Esophagus muscularis mucosa (tissue), 4 donors: ENCODE results near the gene NDUFC2. TPM values are rescaled to one million over a fixed set of nuclear protein-coding genes. Genes with fewer than 3 reads are reported as not detected.
A peak's percentile ranks its signal among the peaks of the same experiment; 100 is the strongest.

Experiments
- DNase-seq: peaks from one replicate; pipeline ENCODE4 v3.0.0-alpha.2; 2017; ENCODE audit errors: extremely low spot score
- H3K27ac ChIP-seq, 4 donors: fragments of 200-600 bp; sonication (generic); replicated peaks in 1 of 4; 1 replicate in 3 of 4; 2 replicates in 1 of 4; pipeline ENCODE4 v1.5.1; 2016 to 2019; ENCODE audit warnings: mild to moderate bottlenecking in 1 of 4
- H3K27me3 ChIP-seq, 4 donors: fragments of 200-600 bp; sonication (generic); one replicate each; pipeline versions ENCODE4 v1.5.1 to v1.6.0; 2016 to 2019
- H3K36me3 ChIP-seq, 4 donors: fragments of 200-600 bp; sonication (generic); one replicate each; pipeline ENCODE4 v1.5.1; 2016 to 2019
- H3K4me1 ChIP-seq, 4 donors: fragments of 200-600 bp; sonication (generic); one replicate each; pipeline ENCODE4 v1.5.1; 2016 to 2019
- H3K4me3 ChIP-seq, 4 donors: fragments of 200-600 bp; sonication (generic); 1 replicate in 2 of 4; 2 replicates in 2 of 4; pipeline ENCODE4 v1.5.1; 2016 to 2019; ENCODE audit warnings: mild to moderate bottlenecking in 4 of 4, moderate library complexity in 1 of 4
- H3K9me3 ChIP-seq, 4 donors: fragments of 200-600 bp; sonication (generic); 1 replicate in 3 of 4; 2 replicates in 1 of 4; pipeline ENCODE4 v1.5.1; 2016 to 2019
- EP300 ChIP-seq: sonication (generic); formaldehyde crosslinking; IDR thresholded peaks from one replicate; pipeline ENCODE4 v1.6.1; 2017; ENCODE audit warnings: antibody characterized with exemption
- POLR2A ChIP-seq: fragments of 450-650 bp; IDR thresholded peaks from one replicate; pipeline ENCODE4 v1.6.1; 2017; ENCODE audit warnings: antibody characterized with exemption, moderate library complexity, mild to moderate bottlenecking, low read depth
- POLR2AphosphoS5 ChIP-seq, 2 donors: sonication (generic); formaldehyde crosslinking; IDR thresholded peaks; one replicate each; pipeline ENCODE4 v1.6.1; 2017; ENCODE audit warnings: antibody characterized with exemption in 2 of 2
- WGBS: methylation state at CpG from one replicate; pipeline ENCODE4 v1.1.5; 2018; 5-methylcytosine and 5-hydroxymethylcytosine counted together
- intact Hi-C: fragments of 100-400 bp; cut with DNase I; formaldehyde crosslinking; loops from one replicate; pipeline ENCODE4 v1.15.1; 2023
- total RNA-seq, 4 donors: library from RNA; depleted of rRNA; stranded (reverse); fragments of >200 nt; gene quantifications; one replicate each; pipeline versions ENCODE4 v1.1.0 to v1.2.1, GENCODE V29; 2016
- TF ChIP-seq, protein P1 (sequence below), 3 experiments: fragments of 200-600 bp in 2 of 3; fragments of 450-650 bp in 1 of 3; sonication (generic) in 2 of 3; IDR thresholded peaks; one replicate each; pipeline ENCODE4 v1.5.1; 2017 to 2019; ENCODE audit warnings: antibody characterized with exemption in 3 of 3, mild to moderate bottlenecking in 2 of 3, moderate library complexity in 1 of 3

NDUFC2 gene
- total RNA-seq = 100 to 1,000 TPM in 2 of 4 donors, 10 to 100 TPM in 2; 65.1 to 116 (median 91.1) TPM

DNA sequence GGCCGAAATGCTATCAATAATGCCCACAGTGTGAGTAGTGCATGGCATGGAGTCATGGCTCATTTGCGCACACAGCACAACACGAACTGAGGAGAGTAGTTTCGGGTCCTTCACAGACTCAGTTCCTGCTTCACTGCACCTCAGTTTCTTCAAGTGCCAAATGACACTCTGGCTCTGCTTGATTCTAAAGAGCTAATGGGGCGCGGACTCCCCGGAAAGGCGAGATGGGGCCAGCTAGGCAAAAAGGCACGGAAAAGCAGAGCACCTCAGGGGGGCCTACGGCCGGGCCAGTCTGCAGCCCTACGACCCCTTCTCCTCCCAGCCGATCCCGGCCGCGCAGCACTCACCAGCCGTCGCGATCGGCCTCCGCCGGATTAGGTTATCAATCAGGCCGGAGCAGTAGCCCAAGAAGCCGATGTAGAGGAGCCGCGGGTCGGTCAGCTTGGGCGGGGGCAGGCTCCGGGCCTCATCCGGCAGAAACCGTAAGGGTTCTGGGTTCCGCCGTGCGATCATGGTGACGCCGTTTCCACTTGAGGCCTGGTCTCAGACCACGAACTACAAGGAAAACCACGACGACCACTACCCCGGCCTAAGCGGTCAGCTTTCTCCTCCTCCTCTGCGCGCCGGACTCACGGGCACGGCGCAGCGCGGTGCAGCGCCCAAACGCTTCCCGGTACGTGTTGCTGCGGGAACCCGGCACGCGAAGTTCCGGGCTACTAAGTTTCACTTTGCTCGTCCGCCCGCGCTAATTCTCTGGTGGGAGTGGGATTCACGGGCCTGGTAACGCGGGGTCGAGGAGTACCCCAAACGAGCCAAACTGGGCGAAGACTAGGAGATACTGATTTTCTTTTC, at the start of gene NDUFC2:
Gene NDUFC2 (minus strand): TSS at position 631 of the 852 bp plus-strand sequence. CDS start 118 bp downstream, at position 513.
- intact Hi-C loops = no loop called here
- Histone ChIP-seq H3K27ac (peak within 1 kb of the TSS; percentile 84 to 91 (median 87)), H3K27me3 (no peaks in the 10 kb centered on the region), H3K9me3 (no peaks in the 10 kb centered on the region), H3K4me3 (peak within 1 kb of the TSS; percentile 76 to 99 (median 94)), H3K36me3 (no peaks in the 10 kb centered on the region), H3K4me1 (peaks cover 44 to 53% (median 46%) of the 10 kb centered on the region in 4 donors)
- WGBS = 1% methylated on average over 64 of the region's 68 CpGs
- TF ChIP-seq EP300 (no peak), POLR2A (no peak), POLR2AphosphoS5 (IDR thresholded peaks at IDR 0.05) (peak; percentile 84 to 88)
- TF ChIP-seq, protein P1, sequence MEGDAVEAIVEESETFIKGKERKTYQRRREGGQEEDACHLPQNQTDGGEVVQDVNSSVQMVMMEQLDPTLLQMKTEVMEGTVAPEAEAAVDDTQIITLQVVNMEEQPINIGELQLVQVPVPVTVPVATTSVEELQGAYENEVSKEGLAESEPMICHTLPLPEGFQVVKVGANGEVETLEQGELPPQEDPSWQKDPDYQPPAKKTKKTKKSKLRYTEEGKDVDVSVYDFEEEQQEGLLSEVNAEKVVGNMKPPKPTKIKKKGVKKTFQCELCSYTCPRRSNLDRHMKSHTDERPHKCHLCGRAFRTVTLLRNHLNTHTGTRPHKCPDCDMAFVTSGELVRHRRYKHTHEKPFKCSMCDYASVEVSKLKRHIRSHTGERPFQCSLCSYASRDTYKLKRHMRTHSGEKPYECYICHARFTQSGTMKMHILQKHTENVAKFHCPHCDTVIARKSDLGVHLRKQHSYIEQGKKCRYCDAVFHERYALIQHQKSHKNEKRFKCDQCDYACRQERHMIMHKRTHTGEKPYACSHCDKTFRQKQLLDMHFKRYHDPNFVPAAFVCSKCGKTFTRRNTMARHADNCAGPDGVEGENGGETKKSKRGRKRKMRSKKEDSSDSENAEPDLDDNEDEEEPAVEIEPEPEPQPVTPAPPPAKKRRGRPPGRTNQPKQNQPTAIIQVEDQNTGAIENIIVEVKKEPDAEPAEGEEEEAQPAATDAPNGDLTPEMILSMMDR (IDR thresholded peaks at IDR 0.05) = peak in 1 of 3 experiments; percentile 27
- peak; percentile 94 for DNase-seq

DNA sequence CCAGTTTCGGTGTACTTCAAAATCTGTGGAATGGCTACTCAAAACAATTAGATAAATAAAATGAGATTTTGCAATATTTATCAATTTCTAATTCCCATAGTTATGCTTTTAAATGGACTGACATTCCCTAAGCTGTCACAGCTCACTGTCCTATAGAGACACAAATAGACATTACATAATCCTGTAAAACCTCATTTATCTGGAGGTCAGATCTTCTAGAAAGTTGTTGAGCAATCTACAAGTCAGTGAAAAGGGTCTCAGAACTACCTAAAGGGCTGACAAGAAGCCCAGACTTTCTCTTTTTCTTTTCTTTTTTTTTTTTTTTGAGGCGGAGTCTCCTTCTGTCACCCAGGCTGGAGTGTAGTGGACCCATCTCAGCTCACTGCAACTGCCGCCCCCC, 47.7 kb upstream of the NDUFC2 start:
- TF ChIP-seq, protein P1 (IDR thresholded peaks at IDR 0.05) = no peak
- TF ChIP-seq POLR2A = no peak
- no peak for TF ChIP-seq EP300
- TF ChIP-seq POLR2AphosphoS5 (IDR thresholded peaks at IDR 0.05) = no peak
- no peak for DNase-seq
- intact Hi-C loops = no loop called here
- H3K27me3 ChIP-seq = no peaks in the 10 kb centered on the region
- WGBS = 96% methylated on average over 3 of the region's 3 CpGs
- H3K4me1 ChIP-seq = no peaks in the 10 kb centered on the region
- H3K36me3 ChIP-seq = peaks cover 0 to 13% (median 11%) of the 10 kb centered on the region in 4 donors
- no peaks in the 10 kb centered on the region for H3K9me3 ChIP-seq
- no peak overlapping the region for H3K27ac ChIP-seq
- H3K4me3 ChIP-seq = no peak overlapping the region

DNA sequence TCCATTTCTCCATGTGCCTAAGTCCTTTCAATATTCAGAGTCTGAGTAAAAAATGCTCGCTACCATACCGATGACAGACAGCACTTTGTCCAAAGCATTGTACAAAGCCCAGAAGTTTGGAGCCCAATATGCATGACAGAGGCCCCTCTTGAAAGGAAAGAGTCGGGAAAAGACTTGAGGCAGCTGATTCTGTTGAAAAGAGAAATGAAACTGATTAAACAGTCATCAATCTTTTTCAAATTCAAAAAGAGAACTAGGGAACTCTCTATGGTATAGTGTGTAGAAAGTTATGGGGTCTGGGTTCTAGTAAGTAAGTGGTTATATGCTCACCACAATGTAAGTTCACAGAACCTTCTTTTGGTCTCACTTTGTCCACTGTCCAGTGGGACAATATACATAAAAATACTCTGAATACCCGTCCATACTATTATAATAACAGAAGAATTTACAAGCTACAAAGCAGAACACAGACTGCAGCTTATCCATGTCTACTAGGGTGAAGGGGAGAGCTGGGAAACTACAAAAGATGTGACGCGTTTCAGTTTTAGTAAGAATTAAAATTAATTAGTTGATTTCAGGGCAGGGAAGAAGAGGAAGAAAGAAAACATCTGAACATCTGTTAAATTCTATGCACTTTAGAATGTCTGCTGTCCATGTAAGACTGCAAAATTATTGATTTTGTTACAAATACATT, 33.1 kb upstream of the NDUFC2 start:
- no peaks in the 10 kb centered on the region for H3K27me3 ChIP-seq
- WGBS = 73% methylated on average over 6 of the region's 6 CpGs
- DNase-seq = no peak
- no peaks in the 10 kb centered on the region for H3K9me3 ChIP-seq
- no peaks in the 10 kb centered on the region for H3K4me1 ChIP-seq
- H3K36me3 ChIP-seq = peaks cover 16 to 75% (median 37%) of the 10 kb centered on the region in 4 donors
- intact Hi-C loops = no loop called here
- no peak overlapping the region for H3K4me3 ChIP-seq
- TF ChIP-seq POLR2AphosphoS5 (IDR thresholded peaks at IDR 0.05) (no peak), EP300 (no peak), POLR2A (no peak)
- TF ChIP-seq, protein P1 (IDR thresholded peaks at IDR 0.05) = no peak
- no peak overlapping the region for H3K27ac ChIP-seq

DNA sequence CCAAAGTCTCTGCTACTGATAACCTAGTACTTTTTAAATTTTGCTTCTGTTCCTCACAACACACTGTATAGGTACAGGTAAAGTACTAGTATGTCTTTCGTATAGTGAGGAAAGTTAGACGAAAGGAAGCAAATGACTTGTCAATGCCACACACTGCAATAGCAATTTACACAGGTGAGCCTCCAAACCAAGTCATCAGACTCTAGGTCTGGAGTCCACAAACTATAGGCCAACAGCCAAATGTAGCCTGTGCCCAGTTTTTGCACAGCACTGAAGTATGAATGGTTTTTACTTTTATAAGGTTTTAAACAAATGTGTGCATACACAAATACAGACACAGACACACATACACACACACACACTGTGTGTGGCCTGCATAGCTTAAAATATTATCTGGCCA, 31.6 kb upstream of the NDUFC2 start:
- no peak for DNase-seq
- 72% methylated on average over 2 of the region's 2 CpGs for WGBS
- Histone ChIP-seq H3K4me3 (no peak overlapping the region), H3K9me3 (no peaks in the 10 kb centered on the region), H3K4me1 (no peaks in the 10 kb centered on the region), H3K27ac (no peak overlapping the region), H3K36me3 (peaks cover 16 to 75% (median 38%) of the 10 kb centered on the region in 4 donors), H3K27me3 (no peaks in the 10 kb centered on the region)
- intact Hi-C loops = no loop called here
- TF ChIP-seq POLR2A = no peak
- TF ChIP-seq EP300 = no peak
- no peak for TF ChIP-seq POLR2AphosphoS5 (IDR thresholded peaks at IDR 0.05)
- TF ChIP-seq, protein P1 (IDR thresholded peaks at IDR 0.05) = no peak
